GM06990 (cell line): ENCODE measurements around the gene SEPTIN1.

Experiments used
- DNase-seq: peaks from one replicate; pipeline ENCODE4 v3.0.0-alpha.2; 2011; ENCODE audit not compliant: insufficient read length; ENCODE audit errors: extremely low read depth
- H3K27me3 ChIP-seq: replicated peaks from 2 replicates; pipeline ENCODE4 v1.6.0; 2011; ENCODE audit warnings: low read length; ENCODE audit not compliant: control insufficient read depth, insufficient read depth
- H3K36me3 ChIP-seq: 2 replicates; pipeline ENCODE4 v1.5.1; 2011; ENCODE audit warnings: low read length; ENCODE audit not compliant: control insufficient read depth, insufficient read depth
- H3K4me3 ChIP-seq: replicated peaks from 2 replicates; pipeline ENCODE4 v1.5.1; 2011; ENCODE audit warnings: low read depth, mild to moderate bottlenecking, control low read depth, low read length
- TF ChIP-seq, protein P1 (sequence below): IDR thresholded peaks from 2 replicates; pipeline ENCODE4 v1.5.1; 2011; ENCODE audit warnings: low read length, control low read depth, mild to moderate bottlenecking, inconsistent platforms; ENCODE audit not compliant: insufficient read depth, poor library complexity, severe bottlenecking

SEPTIN1 gene

DNA sequence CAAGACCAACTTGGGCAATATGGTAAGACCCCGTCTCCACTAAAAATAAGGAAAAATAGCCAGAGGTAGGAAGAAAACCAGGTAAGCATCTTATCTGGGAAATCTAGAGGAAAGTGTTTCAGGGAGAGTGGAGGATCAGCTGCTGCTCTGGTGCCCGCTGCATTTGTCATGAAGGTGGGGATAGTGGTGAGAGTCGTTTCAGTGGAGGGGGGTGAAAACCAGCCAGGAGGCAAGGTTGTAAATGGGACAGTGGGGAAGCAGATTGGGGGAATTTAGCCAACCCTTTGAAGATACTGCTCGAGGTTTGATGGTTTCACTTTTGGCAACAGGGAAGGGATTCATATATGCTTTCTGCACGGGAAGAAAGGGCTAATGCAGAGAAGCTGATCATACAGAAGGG lies 38.6 kb upstream of the SEPTIN1 start:
- no peak for DNase-seq
- no peak overlapping the region for H3K4me3 ChIP-seq
- no peaks in the 10 kb centered on the region for H3K27me3 ChIP-seq
- H3K36me3 ChIP-seq, result peaks cover 14% of the 10 kb centered on the region
- TF ChIP-seq, protein P1, sequence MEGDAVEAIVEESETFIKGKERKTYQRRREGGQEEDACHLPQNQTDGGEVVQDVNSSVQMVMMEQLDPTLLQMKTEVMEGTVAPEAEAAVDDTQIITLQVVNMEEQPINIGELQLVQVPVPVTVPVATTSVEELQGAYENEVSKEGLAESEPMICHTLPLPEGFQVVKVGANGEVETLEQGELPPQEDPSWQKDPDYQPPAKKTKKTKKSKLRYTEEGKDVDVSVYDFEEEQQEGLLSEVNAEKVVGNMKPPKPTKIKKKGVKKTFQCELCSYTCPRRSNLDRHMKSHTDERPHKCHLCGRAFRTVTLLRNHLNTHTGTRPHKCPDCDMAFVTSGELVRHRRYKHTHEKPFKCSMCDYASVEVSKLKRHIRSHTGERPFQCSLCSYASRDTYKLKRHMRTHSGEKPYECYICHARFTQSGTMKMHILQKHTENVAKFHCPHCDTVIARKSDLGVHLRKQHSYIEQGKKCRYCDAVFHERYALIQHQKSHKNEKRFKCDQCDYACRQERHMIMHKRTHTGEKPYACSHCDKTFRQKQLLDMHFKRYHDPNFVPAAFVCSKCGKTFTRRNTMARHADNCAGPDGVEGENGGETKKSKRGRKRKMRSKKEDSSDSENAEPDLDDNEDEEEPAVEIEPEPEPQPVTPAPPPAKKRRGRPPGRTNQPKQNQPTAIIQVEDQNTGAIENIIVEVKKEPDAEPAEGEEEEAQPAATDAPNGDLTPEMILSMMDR, result no peak

GRCh38 chr16:30418350-30419181 lies 36.2 kb upstream of the SEPTIN1 start:
- Histone ChIP-seq H3K36me3 (peaks cover 2% of the 10 kb centered on the region), H3K4me3 (peak overlapping the region; percentile 72), H3K27me3 (no peaks in the 10 kb centered on the region)
- no peak for DNase-seq
- TF ChIP-seq, protein P1, result no peak

- TF ChIP-seq, protein P1, result peak; percentile 32
- Histone ChIP-seq H3K27me3 (no peaks in the 10 kb centered on the region), H3K36me3 (peaks cover 2% of the 10 kb centered on the region), H3K4me3 (peak overlapping the region; percentile 72)
- peak; percentile 98 for DNase-seq
Observed at GRCh38 chr16:30417529-30418349, 35.4 kb upstream of the SEPTIN1 start.

DNA sequence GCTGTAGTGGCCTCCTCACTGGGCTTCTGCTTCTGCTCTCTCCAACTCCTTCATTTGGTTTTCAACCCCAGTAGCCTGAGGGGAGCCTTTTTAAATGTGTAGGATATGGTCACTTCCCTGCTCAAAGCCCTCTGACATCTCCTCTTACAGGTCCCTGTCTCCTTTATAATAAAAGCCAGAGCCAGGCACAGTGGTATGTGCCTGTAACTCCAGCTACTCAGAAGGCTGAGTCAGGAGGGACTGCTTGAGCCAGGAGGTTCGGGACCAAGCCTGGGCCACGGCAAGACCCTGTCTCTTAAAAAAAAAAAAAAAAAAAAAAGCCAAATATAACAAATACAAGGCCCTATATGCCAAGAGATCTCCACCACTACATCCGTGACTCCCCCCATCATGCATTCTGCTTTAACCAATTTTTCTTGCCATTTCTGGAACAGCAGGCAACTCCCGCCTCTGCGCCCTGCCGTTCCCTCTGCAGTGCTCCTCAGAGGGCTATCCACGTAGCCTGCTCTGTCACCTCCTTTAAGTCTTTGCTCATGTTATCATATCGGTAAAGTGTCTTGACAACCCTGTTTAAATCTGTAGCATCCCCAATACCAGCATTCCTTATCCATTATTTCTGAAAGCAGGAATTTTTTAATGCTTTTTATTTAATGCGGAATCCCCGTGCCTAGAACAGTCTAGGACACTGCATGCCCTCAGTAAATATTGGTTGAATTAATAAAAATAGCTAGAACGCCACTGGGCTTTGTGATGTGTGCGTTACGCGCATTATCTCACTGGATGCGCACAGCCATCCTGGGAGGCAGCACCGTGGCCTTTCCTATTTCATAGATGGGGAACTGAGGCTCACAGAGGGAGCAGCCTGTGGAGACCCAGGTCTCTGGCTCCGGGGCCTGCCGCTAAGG lies 34.5 kb upstream of the SEPTIN1 start:
- DNase-seq, result no peak
- Histone ChIP-seq H3K4me3 (peak overlapping the region; percentile 72), H3K27me3 (no peaks in the 10 kb centered on the region), H3K36me3 (no peaks in the 10 kb centered on the region; the same call in none of the 2 replicates)
- TF ChIP-seq, protein P1, result no peak

DNA sequence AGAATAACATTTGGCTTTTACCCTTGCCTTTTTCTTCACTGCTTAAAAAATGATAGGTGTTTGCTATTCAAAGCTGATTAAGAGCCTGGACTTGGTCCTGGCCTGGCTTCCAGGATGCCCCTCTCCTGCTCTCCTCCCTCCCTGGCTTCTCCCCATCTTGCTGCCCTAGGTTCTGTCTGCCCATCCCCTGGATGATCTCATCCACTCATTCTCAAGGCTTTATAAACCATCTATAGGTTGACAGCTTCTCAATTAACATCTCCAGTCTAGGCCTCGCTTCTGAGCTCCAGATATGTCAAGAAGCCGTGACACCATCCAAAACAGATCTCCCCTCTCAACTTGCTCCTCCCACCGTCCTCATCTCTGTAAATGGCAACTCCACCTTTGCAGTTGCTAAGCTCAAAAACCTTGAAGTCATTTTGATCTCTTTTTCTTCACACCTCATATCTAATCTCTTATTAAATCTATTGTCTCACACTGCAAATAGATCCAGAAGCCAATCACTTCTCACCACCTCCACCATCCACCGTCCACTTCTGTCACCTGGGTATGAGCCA lies 33.8 kb upstream of the SEPTIN1 start:
- TF ChIP-seq, protein P1, result no peak
- Histone ChIP-seq H3K27me3 (no peaks in the 10 kb centered on the region), H3K36me3 (no peaks in the 10 kb centered on the region; the same call in none of the 2 replicates), H3K4me3 (no peak overlapping the region)
- DNase-seq, result no peak
